Tibial nerve (tissue), 4 donors: ENCODE results near the gene TRIM8. TPM values are rescaled to one million over a fixed set of nuclear protein-coding genes. Genes with fewer than 3 reads are reported as not detected.

ENCODE experiments used
- DNase-seq, 2 donors: peaks; one replicate each; pipeline ENCODE4 v3.0.0-alpha.2; 2019; ENCODE audit warnings: low spot score in 2 of 2
- H3K27ac ChIP-seq, 4 donors: fragments of 200-600 bp; sonication (generic) in 3 of 4; one replicate each; pipeline ENCODE4 v1.5.1; 2017 to 2019; ENCODE audit warnings: mild to moderate bottlenecking in 1 of 4
- H3K27me3 ChIP-seq, 2 donors: fragments of 200-600 bp; sonication (generic) in 1 of 2; one replicate each; pipeline versions ENCODE4 v1.5.1 to v1.6.0; 2017 to 2019
- H3K36me3 ChIP-seq, 3 donors: fragments of 200-600 bp; sonication (generic); one replicate each; pipeline ENCODE4 v1.5.1; 2018 to 2019
- H3K4me1 ChIP-seq, 4 donors: fragments of 200-600 bp; sonication (generic) in 3 of 4; one replicate each; pipeline ENCODE4 v1.5.1; 2017 to 2019
- H3K4me3 ChIP-seq, 4 donors: fragments of 200-600 bp; sonication (generic) in 3 of 4; one replicate each; pipeline ENCODE4 v1.5.1; 2017 to 2019; ENCODE audit warnings: mild to moderate bottlenecking in 1 of 4, moderate library complexity in 1 of 4
- H3K9me3 ChIP-seq, 4 donors: fragments of 200-600 bp; sonication (generic) in 3 of 4; one replicate each; pipeline ENCODE4 v1.5.1; 2017 to 2019
- EP300 ChIP-seq, 2 donors: sonication (generic); formaldehyde crosslinking; IDR thresholded peaks; one replicate each; pipeline ENCODE4 v1.6.1; 2017; ENCODE audit warnings: antibody characterized with exemption in 2 of 2, mild to moderate bottlenecking in 1 of 2
- POLR2A ChIP-seq, 2 donors: fragments of 450-650 bp; IDR thresholded peaks; one replicate each; pipeline ENCODE4 v1.6.1; 2017; ENCODE audit warnings: antibody characterized with exemption in 2 of 2, mild to moderate bottlenecking in 2 of 2, moderate library complexity in 2 of 2
- WGBS, 2 donors: methylation state at CpG; one replicate each; pipeline ENCODE4 v1.1.5; 2018; 5-methylcytosine and 5-hydroxymethylcytosine counted together
- total RNA-seq, 4 donors: library from RNA; depleted of rRNA; stranded (reverse); fragments of >200 nt; gene quantifications; one replicate each; pipeline ENCODE4 v1.1.0, GENCODE V29; 2016
- TF ChIP-seq, protein P1 (sequence below), 5 experiments: fragments of 200-600 bp in 3 of 5; fragments of 450-650 bp in 2 of 5; sonication (generic) in 3 of 5; IDR thresholded peaks; one replicate each; pipeline ENCODE4 v1.5.1; 2016 to 2019; ENCODE audit warnings: antibody characterized with exemption in 5 of 5, mild to moderate bottlenecking in 3 of 5, moderate library complexity in 2 of 5

The TRIM8 gene
- total RNA-seq, 4 donors from 2014 or later, result 156 to 206 (median 157) TPM

DNA sequence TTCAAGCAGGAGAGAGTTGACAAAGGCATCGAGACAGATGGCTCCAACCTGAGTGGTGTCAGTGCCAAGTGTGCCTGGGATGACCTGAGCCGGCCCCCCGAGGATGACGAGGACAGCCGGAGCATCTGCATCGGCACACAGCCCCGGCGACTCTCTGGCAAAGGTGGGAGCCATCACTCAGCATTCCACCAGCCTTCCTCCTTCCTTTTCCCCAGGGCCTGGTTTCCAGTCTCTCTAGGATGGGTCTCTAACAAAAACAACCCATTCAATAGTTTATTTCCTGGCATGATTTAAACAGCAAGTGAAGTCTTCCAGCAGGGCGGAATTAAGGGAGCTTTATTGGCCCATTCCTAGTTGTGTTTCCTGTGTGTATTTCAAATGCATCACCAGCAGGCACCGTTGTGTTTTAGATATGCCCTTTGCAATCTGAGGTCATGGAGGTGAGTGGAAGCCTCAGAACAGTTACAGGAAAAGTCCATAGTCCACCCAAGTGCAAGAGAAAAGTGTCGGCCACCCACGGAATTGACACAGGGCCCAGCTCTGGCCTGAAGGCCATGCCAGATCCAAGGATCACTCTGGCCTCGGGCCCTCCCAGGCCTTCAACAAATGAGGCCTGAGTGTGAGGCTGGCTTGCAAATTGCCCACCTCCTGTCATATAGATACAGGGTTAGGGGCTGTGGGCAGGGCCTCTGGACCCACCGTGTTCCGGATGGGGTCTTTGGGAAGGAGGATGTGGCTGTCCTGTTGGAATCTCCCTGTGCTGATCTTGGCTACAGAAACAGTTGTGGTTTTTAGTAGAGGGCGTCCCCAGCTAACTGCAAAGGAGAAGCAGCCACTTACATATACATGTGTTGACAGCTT lies 46.9 kb upstream of the TRIM8 start:
- H3K27ac ChIP-seq, result peak overlapping the region in 3 of 4 donors; percentile 17 to 68 (median 50)
- H3K27me3 ChIP-seq, result no peaks in the 10 kb centered on the region
- TF ChIP-seq, protein P1, sequence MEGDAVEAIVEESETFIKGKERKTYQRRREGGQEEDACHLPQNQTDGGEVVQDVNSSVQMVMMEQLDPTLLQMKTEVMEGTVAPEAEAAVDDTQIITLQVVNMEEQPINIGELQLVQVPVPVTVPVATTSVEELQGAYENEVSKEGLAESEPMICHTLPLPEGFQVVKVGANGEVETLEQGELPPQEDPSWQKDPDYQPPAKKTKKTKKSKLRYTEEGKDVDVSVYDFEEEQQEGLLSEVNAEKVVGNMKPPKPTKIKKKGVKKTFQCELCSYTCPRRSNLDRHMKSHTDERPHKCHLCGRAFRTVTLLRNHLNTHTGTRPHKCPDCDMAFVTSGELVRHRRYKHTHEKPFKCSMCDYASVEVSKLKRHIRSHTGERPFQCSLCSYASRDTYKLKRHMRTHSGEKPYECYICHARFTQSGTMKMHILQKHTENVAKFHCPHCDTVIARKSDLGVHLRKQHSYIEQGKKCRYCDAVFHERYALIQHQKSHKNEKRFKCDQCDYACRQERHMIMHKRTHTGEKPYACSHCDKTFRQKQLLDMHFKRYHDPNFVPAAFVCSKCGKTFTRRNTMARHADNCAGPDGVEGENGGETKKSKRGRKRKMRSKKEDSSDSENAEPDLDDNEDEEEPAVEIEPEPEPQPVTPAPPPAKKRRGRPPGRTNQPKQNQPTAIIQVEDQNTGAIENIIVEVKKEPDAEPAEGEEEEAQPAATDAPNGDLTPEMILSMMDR (IDR thresholded peaks at IDR 0.05), result no peak
- TF ChIP-seq POLR2A (IDR thresholded peaks at IDR 0.05), result no peak
- TF ChIP-seq EP300 (IDR thresholded peaks at IDR 0.05), result peak in 1 of 2 donors; percentile 28
- H3K9me3 ChIP-seq, result no peaks in the 10 kb centered on the region
- no peak for DNase-seq
- H3K4me3 ChIP-seq, result no peak overlapping the region
- 45 to 61% methylated on average over 16 of the region's 16 CpGs for WGBS, 2 donors
- peaks cover 0 to 77% (median 21%) of the 10 kb centered on the region in 4 donors for H3K4me1 ChIP-seq
- H3K36me3 ChIP-seq, result peaks cover 0 to 59% (median 0%) of the 10 kb centered on the region in 3 donors

DNA sequence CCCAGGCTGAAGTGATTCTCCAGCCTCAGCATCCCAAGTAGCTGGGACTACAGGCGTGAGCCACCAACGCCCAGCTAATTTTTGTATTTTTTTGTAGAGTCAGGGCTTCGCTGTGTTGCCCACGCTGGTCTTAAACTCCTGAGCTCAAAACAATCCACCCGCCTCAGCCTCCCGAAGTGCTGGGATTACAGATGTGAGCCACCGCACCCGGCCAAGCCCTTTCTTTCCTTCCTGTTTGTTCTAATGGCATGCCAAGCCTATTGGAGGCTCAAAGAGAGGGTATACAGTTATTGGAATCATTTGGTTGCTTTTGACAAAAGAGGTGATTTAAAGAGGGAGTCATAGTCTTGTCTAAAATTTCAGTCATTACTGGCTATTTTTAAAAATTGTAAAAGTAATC lies 46.0 kb upstream of the TRIM8 start:
- no peak for TF ChIP-seq POLR2A (IDR thresholded peaks at IDR 0.05)
- no peak for TF ChIP-seq EP300 (IDR thresholded peaks at IDR 0.05)
- TF ChIP-seq, protein P1 (IDR thresholded peaks at IDR 0.05), result no peak
- H3K27me3 ChIP-seq, result no peaks in the 10 kb centered on the region
- no peaks in the 10 kb centered on the region for H3K9me3 ChIP-seq
- H3K27ac ChIP-seq, result peak overlapping the region in 3 of 4 donors; percentile 17 to 68 (median 50)
- peaks cover 0 to 74% (median 18%) of the 10 kb centered on the region in 4 donors for H3K4me1 ChIP-seq
- no peak for DNase-seq
- peaks cover 0 to 66% (median 0%) of the 10 kb centered on the region in 3 donors for H3K36me3 ChIP-seq
- no peak overlapping the region for H3K4me3 ChIP-seq
- 70 to 77% methylated on average over 8 of the region's 8 CpGs for WGBS, 2 donors

DNA sequence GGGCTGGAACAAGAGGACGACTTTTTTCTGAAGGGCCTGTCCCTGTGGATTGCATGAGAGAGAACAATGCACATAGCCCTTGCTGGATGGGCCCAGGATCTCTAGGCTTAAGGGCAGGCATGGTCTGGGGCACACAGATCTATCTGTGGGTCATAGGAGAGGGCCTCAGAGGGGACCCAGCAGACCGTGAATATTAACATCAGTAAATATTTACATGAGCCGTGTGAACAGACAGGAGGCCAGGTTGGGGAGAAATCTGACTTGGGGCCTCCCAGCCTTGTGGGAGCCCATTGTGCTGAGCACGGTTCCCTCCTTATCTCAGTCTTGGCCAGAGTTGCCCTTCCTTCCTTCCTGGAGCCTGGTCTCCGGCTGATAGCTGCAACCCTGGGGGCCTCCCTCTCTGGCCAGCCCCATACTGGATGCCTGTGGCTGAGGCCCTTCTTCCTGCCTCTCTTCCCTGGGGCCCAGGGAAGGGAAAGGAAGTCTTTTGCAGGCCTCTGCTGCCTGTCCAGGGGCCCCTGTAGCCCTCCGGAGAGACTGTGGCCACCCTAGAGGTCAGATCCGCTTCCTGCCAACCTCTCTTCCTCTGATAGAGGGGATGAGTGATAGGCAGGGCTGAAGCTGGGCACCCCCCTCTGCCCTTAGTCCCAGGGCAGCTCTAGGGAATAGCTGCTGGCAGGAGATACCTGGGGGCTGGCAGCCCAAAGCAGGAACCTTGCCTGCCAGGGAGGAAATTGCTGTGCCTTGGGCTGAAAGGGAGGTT lies 44.5 kb upstream of the TRIM8 start:
- Histone ChIP-seq H3K27ac (peak overlapping the region in 3 of 4 donors; percentile 37 to 74 (median 71)), H3K27me3 (no peaks in the 10 kb centered on the region), H3K9me3 (no peaks in the 10 kb centered on the region), H3K4me1 (peaks cover 0 to 80% (median 17%) of the 10 kb centered on the region in 4 donors), H3K4me3 (no peak overlapping the region), H3K36me3 (peaks cover 0 to 79% (median 0%) of the 10 kb centered on the region in 3 donors)
- WGBS, 2 donors, result 32 to 40% methylated on average over 7 of the region's 7 CpGs
- no peak for DNase-seq
- TF ChIP-seq EP300 (IDR thresholded peaks at IDR 0.05) (peak in 1 of 2 donors; percentile 6), POLR2A (IDR thresholded peaks at IDR 0.05) (no peak)

DNA sequence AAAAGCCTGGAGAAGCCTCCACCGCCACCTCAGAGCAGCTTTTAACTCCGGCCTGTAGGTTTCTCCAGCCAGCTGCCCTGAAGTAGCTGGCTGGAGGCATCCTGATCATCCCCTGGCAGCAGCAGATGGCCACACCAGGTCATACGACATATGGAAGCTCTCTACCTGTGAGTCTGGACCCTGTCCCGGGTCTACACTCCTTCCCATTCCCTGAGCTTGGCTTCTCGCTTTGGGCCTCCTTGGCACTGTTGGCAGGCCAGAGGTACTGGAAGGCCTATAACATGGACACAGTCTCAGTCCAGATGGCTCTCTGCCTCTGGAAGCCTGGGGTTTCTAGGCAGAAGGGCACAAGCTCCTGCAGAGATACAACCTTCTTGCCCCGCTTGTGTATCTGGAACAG lies 43.5 kb upstream of the TRIM8 start:
- Histone ChIP-seq H3K9me3 (no peaks in the 10 kb centered on the region), H3K4me1 (peaks cover 0 to 82% (median 15%) of the 10 kb centered on the region in 4 donors), H3K36me3 (peaks cover 0 to 84% (median 0%) of the 10 kb centered on the region in 3 donors), H3K27ac (peak overlapping the region in 1 of 4 donors; percentile 71), H3K27me3 (no peaks in the 10 kb centered on the region), H3K4me3 (no peak overlapping the region)
- DNase-seq, result no peak
- WGBS, 2 donors, result 85 to 92% methylated on average over 5 to 6 of the region's 6 CpGs
- TF ChIP-seq POLR2A (IDR thresholded peaks at IDR 0.05), result no peak
- no peak for TF ChIP-seq EP300 (IDR thresholded peaks at IDR 0.05)
- TF ChIP-seq, protein P1 (IDR thresholded peaks at IDR 0.05), result no peak

DNA sequence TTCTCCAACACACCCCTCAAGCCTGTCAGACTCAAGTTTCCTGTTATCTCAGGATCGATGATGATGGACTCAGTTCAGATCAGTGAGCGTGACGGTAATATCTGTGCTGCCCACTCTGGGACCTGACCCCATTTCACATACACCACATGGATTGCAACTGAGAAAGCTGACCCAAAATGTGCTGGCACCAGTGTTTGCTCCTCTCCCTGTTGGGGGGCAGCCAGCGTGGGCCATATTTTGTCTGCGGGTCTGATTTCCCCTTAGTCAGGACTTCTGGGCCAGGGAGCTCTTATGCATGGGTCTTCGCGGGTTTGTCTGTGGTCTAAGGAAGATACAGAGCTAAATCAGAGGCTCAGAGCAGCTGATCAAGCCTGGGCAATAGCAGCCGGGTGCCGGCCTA lies 42.6 kb upstream of the TRIM8 start:
- peak overlapping the region in 3 of 4 donors; percentile 28 to 71 (median 66) for H3K27ac ChIP-seq
- TF ChIP-seq POLR2A (IDR thresholded peaks at IDR 0.05) (no peak), EP300 (IDR thresholded peaks at IDR 0.05) (no peak)
- TF ChIP-seq, protein P1 (IDR thresholded peaks at IDR 0.05), result no peak
- no peaks in the 10 kb centered on the region for H3K27me3 ChIP-seq
- no peaks in the 10 kb centered on the region for H3K9me3 ChIP-seq
- peaks cover 0 to 74% (median 11%) of the 10 kb centered on the region in 4 donors for H3K4me1 ChIP-seq
- WGBS, 2 donors, result 86 to 87% methylated on average over 9 of the region's 9 CpGs
- peaks cover 0 to 85% (median 0%) of the 10 kb centered on the region in 3 donors for H3K36me3 ChIP-seq
- H3K4me3 ChIP-seq, result no peak overlapping the region
- no peak for DNase-seq
